GM18519 (cell line): Measurements from ENCODE around the gene TTC34.
"Not testable (repeated sequence)": the region's sequence is repeated elsewhere in the genome, so short reads cannot be mapped to it uniquely, and the experiment has no call there.

Experiments
- ATAC-seq: cut with Tn5 transposase; IDR thresholded peaks from one replicate; pipeline ENCODE4 v1.9.1; 2021; ENCODE audit warnings: mild to moderate bottlenecking, moderate library complexity; ENCODE audit not compliant: unreplicated experiment, low FRiP score

The TTC34 gene

GRCh38 chr1:2686091-2686863 lies 115.2 kb downstream of the TTC34 start:
- ATAC-seq: not testable (repeated sequence)

- ATAC-seq: not testable (repeated sequence)
Measured at GRCh38 chr1:2685671-2686070, 115.8 kb downstream of the TTC34 start.

- not testable (repeated sequence) for ATAC-seq
Measured at GRCh38 chr1:2684878-2685277, 116.6 kb downstream of the TTC34 start.

GRCh38 chr1:2684000-2684399 lies 117.5 kb downstream of the TTC34 start:
- not testable (repeated sequence) for ATAC-seq

- ATAC-seq: not testable (repeated sequence)
Measured at GRCh38 chr1:2683321-2683741, 118.2 kb downstream of the TTC34 start.

- not testable (repeated sequence) for ATAC-seq
Measured at GRCh38 chr1:2682879-2683278, 118.6 kb downstream of the TTC34 start.

GRCh38 chr1:2676726-2677125 lies 124.8 kb downstream of the TTC34 start:
- not testable (repeated sequence) for ATAC-seq

GRCh38 chr1:2671656-2672055 lies 129.8 kb downstream of the TTC34 start:
- not testable (repeated sequence) for ATAC-seq

- not testable (repeated sequence) for ATAC-seq
Measured at GRCh38 chr1:2659806-2660205, 141.7 kb downstream of the TTC34 start.

- not testable (repeated sequence) for ATAC-seq
Measured at GRCh38 chr1:2657909-2658308, 143.6 kb downstream of the TTC34 start.

- not testable (repeated sequence) for ATAC-seq
Measured at GRCh38 chr1:2657124-2657523, 144.4 kb downstream of the TTC34 start.

- ATAC-seq: not testable (repeated sequence)
Measured at GRCh38 chr1:2655598-2656434, 145.7 kb downstream of the TTC34 start.

- ATAC-seq: not testable (repeated sequence)
Measured at GRCh38 chr1:2654443-2654948, 147.0 kb downstream of the TTC34 start.

GRCh38 chr1:2653741-2654442 lies 147.6 kb downstream of the TTC34 start:
- not testable (repeated sequence) for ATAC-seq

- ATAC-seq: not testable (repeated sequence)
Measured at GRCh38 chr1:2652926-2653571, 148.4 kb downstream of the TTC34 start.

- ATAC-seq: not testable (repeated sequence)
Measured at GRCh38 chr1:2652152-2652925, 149.2 kb downstream of the TTC34 start.

GRCh38 chr1:2650967-2651645 lies 150.4 kb downstream of the TTC34 start:
- no peak for ATAC-seq

GRCh38 chr1:2646837-2647236 lies 154.7 kb downstream of the TTC34 start:
- ATAC-seq: no peak

GRCh38 chr1:2645776-2646175 lies 155.7 kb downstream of the TTC34 start:
- ATAC-seq: no peak
